ENCODE measurements around the gene KCNAB2. TPM values are rescaled to one million over a fixed set of nuclear protein-coding genes. Genes with fewer than 3 reads are reported as not detected.

The KCNAB2 gene
- total RNA-seq, 1 donor, result 4.0 TPM

- H3K4me3 ChIP-seq (ENCODE audit: low read depth, low read length), result no peak overlapping the region
- no peak for DNase-seq (ENCODE audit: low read depth)
- no peak for TF ChIP-seq CTCF (IDR thresholded peaks at IDR 0.05; ENCODE audit: insufficient read depth, low read length)
Measured at GRCh38 chr1:6093611-6094010, 47.9 kb downstream of the KCNAB2 start.

- DNase-seq (ENCODE audit: low read depth), result no peak
- TF ChIP-seq CTCF (IDR thresholded peaks at IDR 0.05; ENCODE audit: insufficient read depth, low read length), result no peak
- no peak overlapping the region for H3K4me3 ChIP-seq (ENCODE audit: low read depth, low read length)
Measured at GRCh38 chr1:6094246-6094645, 48.6 kb downstream of the KCNAB2 start.

GRCh38 chr1:6094801-6095505 is 49.3 kb downstream of the KCNAB2 start:
- no peak for DNase-seq (ENCODE audit: low read depth)
- TF ChIP-seq CTCF (IDR thresholded peaks at IDR 0.05; ENCODE audit: insufficient read depth, low read length), result no peak
- no peak overlapping the region for H3K4me3 ChIP-seq (ENCODE audit: low read depth, low read length)

GRCh38 chr1:6095511-6096242 is 50.0 kb downstream of the KCNAB2 start:
- no peak for DNase-seq (ENCODE audit: low read depth)
- TF ChIP-seq CTCF (IDR thresholded peaks at IDR 0.05; ENCODE audit: insufficient read depth, low read length), result no peak
- H3K4me3 ChIP-seq (ENCODE audit: low read depth, low read length), result no peak overlapping the region

- no peak for TF ChIP-seq CTCF (IDR thresholded peaks at IDR 0.05; ENCODE audit: insufficient read depth, low read length)
- H3K4me3 ChIP-seq (ENCODE audit: low read depth, low read length), result no peak overlapping the region
- DNase-seq (ENCODE audit: low read depth), result no peak
Measured at GRCh38 chr1:6096243-6097116, 50.8 kb downstream of the KCNAB2 start.

- DNase-seq (ENCODE audit: low read depth), result no peak
- no peak for TF ChIP-seq CTCF (IDR thresholded peaks at IDR 0.05; ENCODE audit: insufficient read depth, low read length)
- no peak overlapping the region for H3K4me3 ChIP-seq (ENCODE audit: low read depth, low read length)
Measured at GRCh38 chr1:6097117-6097595, 51.5 kb downstream of the KCNAB2 start.

Data from fibroblast of the aortic adventitia (primary cell).